ENCODE measurements around the gene CYCS. TPM values are rescaled to one million over a fixed set of nuclear protein-coding genes. Genes with fewer than 3 reads are reported as not detected.

CYCS gene
- total RNA-seq, 2 donors from 2014 or later = 134 to 282 TPM

DNA sequence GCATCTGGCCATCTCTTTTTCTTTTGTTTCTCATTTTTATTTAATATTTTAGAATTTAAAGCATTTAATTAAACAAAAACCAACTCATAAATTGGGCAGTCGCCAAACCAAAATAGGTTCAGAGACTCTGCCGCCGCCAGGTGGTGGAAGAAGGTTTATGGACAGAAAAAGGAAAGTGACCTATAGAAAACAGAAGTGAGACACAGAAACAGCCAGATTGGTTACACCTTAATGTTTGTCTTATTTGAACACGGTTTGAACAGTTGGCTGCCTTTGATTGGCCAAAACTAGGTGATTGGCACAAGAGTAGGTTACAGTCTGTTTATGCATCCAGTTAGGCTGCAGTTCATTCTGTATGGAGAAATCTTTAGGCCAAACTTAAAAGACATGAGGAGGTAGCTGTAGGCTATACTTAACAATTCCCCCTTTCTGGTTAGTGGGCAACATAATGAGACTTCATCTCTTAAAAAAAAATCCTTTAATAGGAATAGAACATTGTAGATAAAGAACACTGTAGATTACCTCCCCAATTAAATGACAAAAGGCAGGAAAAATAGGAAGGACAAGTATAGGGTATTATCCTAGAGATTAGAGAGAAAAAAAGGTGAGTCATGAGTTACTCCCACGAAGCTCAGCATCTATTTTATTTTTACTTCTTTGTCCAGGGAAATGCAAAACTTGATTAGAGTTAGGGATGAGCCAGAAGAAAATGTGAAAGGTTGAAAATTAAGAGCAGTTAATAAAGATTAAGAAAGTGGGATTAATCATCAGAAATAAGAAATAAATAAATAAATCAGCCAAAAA is 23.9 kb upstream of the CYCS start:
- DNase-seq (ENCODE audit: low spot score) = no peak
- peaks cover 4% of the 10 kb centered on the region for H3K36me3 ChIP-seq
- H3K27me3 ChIP-seq = no peaks in the 10 kb centered on the region
- H3K9me3 ChIP-seq = no peaks in the 10 kb centered on the region
- H3K4me1 ChIP-seq = no peaks in the 10 kb centered on the region
- TF ChIP-seq, protein P1, sequence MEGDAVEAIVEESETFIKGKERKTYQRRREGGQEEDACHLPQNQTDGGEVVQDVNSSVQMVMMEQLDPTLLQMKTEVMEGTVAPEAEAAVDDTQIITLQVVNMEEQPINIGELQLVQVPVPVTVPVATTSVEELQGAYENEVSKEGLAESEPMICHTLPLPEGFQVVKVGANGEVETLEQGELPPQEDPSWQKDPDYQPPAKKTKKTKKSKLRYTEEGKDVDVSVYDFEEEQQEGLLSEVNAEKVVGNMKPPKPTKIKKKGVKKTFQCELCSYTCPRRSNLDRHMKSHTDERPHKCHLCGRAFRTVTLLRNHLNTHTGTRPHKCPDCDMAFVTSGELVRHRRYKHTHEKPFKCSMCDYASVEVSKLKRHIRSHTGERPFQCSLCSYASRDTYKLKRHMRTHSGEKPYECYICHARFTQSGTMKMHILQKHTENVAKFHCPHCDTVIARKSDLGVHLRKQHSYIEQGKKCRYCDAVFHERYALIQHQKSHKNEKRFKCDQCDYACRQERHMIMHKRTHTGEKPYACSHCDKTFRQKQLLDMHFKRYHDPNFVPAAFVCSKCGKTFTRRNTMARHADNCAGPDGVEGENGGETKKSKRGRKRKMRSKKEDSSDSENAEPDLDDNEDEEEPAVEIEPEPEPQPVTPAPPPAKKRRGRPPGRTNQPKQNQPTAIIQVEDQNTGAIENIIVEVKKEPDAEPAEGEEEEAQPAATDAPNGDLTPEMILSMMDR (IDR thresholded peaks at IDR 0.05) = no peak
- no peak overlapping the region for H3K27ac ChIP-seq
- H3K4me3 ChIP-seq = no peak overlapping the region

DNA sequence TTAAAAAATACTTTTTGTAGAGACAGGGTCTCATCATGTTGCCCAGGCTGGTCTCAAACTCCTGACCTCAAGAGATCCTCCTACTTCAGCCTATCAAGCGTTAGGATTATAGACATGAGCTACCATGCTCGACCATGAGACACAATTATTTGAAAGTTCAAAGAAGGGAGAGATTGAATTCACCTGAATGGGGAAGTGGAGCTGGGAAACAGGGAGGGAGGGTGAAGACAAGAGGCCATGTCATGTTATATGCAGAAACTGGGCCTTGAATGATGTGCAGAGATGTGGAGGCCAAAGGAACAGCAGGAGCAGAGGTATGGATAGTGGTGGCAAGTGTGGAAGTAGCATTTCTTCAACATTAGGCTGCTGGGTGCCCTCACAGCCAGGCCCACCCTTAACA is 18.7 kb upstream of the CYCS start:
- Histone ChIP-seq H3K4me1 (no peaks in the 10 kb centered on the region), H3K27ac (no peak overlapping the region), H3K9me3 (no peaks in the 10 kb centered on the region), H3K4me3 (no peak overlapping the region), H3K27me3 (no peaks in the 10 kb centered on the region), H3K36me3 (no peaks in the 10 kb centered on the region)
- DNase-seq (ENCODE audit: low spot score) = no peak
- TF ChIP-seq, protein P1 (IDR thresholded peaks at IDR 0.05) = no peak

DNA sequence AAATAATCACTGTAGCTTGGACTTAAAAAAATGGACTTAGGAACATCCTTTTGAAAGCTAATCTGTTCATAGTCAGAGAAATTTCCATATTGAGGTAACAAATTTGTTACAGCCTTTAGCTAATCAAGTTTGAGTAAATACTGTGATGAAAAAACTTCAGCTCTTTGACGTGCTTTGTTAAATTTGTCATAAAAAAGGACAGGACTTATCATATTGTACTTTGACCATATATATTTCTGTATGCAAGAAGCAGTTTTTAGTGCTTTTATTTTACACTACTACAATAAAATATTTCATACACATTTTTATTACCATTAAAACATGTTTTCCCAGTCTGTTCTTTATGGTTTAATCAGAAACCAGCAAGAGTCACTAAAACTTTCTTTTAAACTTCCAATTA is 14.5 kb upstream of the CYCS start:
- TF ChIP-seq, protein P1 (IDR thresholded peaks at IDR 0.05) = no peak
- no peaks in the 10 kb centered on the region for H3K4me1 ChIP-seq
- H3K4me3 ChIP-seq = no peak overlapping the region
- no peaks in the 10 kb centered on the region for H3K36me3 ChIP-seq
- no peaks in the 10 kb centered on the region for H3K9me3 ChIP-seq
- no peak for DNase-seq (ENCODE audit: low spot score)
- H3K27ac ChIP-seq = no peak overlapping the region
- H3K27me3 ChIP-seq = no peaks in the 10 kb centered on the region

DNA sequence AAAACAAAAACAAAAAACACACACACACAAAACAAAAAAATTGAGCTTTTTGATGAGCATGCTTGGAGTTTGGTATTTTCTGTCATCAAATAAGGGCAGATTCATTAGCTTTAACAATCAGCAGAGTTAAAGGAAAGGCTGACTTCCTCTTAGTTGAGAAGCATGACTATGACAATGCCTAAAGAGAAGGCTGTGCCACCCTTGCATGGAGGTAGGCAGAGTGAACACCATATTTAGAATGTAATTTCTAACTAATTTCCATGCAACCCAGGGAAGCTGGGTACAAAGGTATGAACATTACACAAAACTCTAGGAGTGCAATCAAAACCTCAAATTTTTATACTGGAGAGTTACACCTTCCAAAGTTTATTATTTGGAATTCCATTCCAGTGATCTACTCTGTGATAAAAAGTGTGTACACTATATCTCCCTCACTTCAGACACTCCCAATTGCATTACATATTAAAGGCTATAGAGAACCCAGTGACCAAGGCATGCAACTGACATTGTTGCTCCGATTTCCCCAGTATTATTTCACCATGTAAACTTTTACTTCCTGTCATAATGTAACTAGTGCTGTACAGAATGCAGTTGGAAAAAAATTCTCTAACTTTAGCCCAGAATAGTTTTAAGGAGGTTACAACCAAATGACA is 9.4 kb upstream of the CYCS start:
- Histone ChIP-seq H3K36me3 (no peaks in the 10 kb centered on the region), H3K4me1 (no peaks in the 10 kb centered on the region), H3K27me3 (no peaks in the 10 kb centered on the region), H3K9me3 (no peaks in the 10 kb centered on the region), H3K4me3 (no peak overlapping the region), H3K27ac (no peak overlapping the region)
- TF ChIP-seq, protein P1 (IDR thresholded peaks at IDR 0.05) = no peak
- DNase-seq (ENCODE audit: low spot score) = no peak

DNA sequence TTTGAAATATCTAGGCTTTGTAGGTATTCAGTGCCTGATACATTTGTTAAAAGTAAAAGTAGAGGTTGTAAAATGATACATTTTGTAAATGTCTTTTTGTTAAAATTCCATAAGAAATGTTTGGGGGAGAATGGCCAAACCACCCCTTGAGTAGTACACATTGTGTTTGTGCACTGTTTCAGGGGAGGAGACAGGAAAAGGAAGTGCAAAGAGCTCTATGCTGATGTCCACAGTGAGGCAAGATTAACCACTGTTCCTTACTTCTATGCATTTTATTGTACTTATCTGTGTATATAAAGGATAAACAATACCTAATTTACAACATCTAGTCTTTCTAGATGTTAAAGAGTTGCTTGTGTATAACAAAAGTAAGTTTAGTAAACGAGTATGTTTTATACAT is 7.4 kb upstream of the CYCS start:
- no peak overlapping the region for H3K4me3 ChIP-seq
- H3K27ac ChIP-seq = no peak overlapping the region
- no peaks in the 10 kb centered on the region for H3K9me3 ChIP-seq
- H3K27me3 ChIP-seq = no peaks in the 10 kb centered on the region
- no peaks in the 10 kb centered on the region for H3K36me3 ChIP-seq
- H3K4me1 ChIP-seq = no peaks in the 10 kb centered on the region
- TF ChIP-seq, protein P1 (IDR thresholded peaks at IDR 0.05) = no peak
- DNase-seq (ENCODE audit: low spot score) = no peak

Data from right atrium auricular region (tissue), 2 donors.